ENCODE measurements around the gene ABLIM2. TPM values are rescaled to one million over a fixed set of nuclear protein-coding genes. Genes with fewer than 3 reads are reported as not detected.

The ABLIM2 gene
- total and polyA plus RNA-seq, 2 of the 8 experiments (the other 6 are each of a cell fraction or from before 2014, with no cell fraction given): 2.8 to 3.0 TPM

GRCh38 chr4:8080754-8081065 lies 77.9 kb downstream of the ABLIM2 start (continued):
- TF ChIP-seq BRCA1 (IDR thresholded peaks at IDR 0.05; ENCODE audit: low read depth, low read length): no peak
- TF ChIP-seq USF2 (IDR thresholded peaks at IDR 0.05; ENCODE audit: low read length): no peak
- no peak for TF ChIP-seq CTCF (IDR thresholded peaks at IDR 0.05; ENCODE audit: control extremely low read depth in 1 of 3, insufficient read depth in 1 of 3, low read depth in 1 of 3, low read length in 3 of 3)
- TF ChIP-seq, protein P1, sequence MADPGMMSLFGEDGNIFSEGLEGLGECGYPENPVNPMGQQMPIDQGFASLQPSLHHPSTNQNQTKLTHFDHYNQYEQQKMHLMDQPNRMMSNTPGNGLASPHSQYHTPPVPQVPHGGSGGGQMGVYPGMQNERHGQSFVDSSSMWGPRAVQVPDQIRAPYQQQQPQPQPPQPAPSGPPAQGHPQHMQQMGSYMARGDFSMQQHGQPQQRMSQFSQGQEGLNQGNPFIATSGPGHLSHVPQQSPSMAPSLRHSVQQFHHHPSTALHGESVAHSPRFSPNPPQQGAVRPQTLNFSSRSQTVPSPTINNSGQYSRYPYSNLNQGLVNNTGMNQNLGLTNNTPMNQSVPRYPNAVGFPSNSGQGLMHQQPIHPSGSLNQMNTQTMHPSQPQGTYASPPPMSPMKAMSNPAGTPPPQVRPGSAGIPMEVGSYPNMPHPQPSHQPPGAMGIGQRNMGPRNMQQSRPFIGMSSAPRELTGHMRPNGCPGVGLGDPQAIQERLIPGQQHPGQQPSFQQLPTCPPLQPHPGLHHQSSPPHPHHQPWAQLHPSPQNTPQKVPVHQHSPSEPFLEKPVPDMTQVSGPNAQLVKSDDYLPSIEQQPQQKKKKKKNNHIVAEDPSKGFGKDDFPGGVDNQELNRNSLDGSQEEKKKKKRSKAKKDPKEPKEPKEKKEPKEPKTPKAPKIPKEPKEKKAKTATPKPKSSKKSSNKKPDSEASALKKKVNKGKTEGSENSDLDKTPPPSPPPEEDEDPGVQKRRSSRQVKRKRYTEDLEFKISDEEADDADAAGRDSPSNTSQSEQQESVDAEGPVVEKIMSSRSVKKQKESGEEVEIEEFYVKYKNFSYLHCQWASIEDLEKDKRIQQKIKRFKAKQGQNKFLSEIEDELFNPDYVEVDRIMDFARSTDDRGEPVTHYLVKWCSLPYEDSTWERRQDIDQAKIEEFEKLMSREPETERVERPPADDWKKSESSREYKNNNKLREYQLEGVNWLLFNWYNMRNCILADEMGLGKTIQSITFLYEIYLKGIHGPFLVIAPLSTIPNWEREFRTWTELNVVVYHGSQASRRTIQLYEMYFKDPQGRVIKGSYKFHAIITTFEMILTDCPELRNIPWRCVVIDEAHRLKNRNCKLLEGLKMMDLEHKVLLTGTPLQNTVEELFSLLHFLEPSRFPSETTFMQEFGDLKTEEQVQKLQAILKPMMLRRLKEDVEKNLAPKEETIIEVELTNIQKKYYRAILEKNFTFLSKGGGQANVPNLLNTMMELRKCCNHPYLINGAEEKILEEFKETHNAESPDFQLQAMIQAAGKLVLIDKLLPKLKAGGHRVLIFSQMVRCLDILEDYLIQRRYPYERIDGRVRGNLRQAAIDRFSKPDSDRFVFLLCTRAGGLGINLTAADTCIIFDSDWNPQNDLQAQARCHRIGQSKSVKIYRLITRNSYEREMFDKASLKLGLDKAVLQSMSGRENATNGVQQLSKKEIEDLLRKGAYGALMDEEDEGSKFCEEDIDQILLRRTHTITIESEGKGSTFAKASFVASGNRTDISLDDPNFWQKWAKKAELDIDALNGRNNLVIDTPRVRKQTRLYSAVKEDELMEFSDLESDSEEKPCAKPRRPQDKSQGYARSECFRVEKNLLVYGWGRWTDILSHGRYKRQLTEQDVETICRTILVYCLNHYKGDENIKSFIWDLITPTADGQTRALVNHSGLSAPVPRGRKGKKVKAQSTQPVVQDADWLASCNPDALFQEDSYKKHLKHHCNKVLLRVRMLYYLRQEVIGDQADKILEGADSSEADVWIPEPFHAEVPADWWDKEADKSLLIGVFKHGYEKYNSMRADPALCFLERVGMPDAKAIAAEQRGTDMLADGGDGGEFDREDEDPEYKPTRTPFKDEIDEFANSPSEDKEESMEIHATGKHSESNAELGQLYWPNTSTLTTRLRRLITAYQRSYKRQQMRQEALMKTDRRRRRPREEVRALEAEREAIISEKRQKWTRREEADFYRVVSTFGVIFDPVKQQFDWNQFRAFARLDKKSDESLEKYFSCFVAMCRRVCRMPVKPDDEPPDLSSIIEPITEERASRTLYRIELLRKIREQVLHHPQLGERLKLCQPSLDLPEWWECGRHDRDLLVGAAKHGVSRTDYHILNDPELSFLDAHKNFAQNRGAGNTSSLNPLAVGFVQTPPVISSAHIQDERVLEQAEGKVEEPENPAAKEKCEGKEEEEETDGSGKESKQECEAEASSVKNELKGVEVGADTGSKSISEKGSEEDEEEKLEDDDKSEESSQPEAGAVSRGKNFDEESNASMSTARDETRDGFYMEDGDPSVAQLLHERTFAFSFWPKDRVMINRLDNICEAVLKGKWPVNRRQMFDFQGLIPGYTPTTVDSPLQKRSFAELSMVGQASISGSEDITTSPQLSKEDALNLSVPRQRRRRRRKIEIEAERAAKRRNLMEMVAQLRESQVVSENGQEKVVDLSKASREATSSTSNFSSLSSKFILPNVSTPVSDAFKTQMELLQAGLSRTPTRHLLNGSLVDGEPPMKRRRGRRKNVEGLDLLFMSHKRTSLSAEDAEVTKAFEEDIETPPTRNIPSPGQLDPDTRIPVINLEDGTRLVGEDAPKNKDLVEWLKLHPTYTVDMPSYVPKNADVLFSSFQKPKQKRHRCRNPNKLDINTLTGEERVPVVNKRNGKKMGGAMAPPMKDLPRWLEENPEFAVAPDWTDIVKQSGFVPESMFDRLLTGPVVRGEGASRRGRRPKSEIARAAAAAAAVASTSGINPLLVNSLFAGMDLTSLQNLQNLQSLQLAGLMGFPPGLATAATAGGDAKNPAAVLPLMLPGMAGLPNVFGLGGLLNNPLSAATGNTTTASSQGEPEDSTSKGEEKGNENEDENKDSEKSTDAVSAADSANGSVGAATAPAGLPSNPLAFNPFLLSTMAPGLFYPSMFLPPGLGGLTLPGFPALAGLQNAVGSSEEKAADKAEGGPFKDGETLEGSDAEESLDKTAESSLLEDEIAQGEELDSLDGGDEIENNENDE (IDR thresholded peaks at IDR 0.05; ENCODE audit: insufficient replicate concordance, low read length): no peak
- TF ChIP-seq, protein P2, sequence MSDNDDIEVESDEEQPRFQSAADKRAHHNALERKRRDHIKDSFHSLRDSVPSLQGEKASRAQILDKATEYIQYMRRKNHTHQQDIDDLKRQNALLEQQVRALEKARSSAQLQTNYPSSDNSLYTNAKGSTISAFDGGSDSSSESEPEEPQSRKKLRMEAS (IDR thresholded peaks at IDR 0.05): no peak

Measured in H1 (cell line).